BJ (cell line): Measurements from ENCODE around the gene SMIM41. TPM values are rescaled to one million over a fixed set of nuclear protein-coding genes. Genes with fewer than 3 reads are reported as not detected.
A peak's percentile ranks its signal among the peaks of the same experiment; 100 is the strongest.

ENCODE experiments used
- CTCF ChIA-PET: fragments of 350-600 bp; formaldehyde crosslinking; extraction: SDS; loops from one replicate; lab custom pipeline; 2021; ENCODE audit warnings: antibody characterized with exemption, inconsistent platforms; lab: Yijun Ruan, JAX
- POLR2A ChIA-PET: fragments of 300-600 bp; sonication (Branson Sonifier 250); formaldehyde crosslinking; extraction: SDS; loops from one replicate; lab custom pipeline; 2021; ENCODE audit warnings: antibody characterized with exemption; lab: Charles Lee
- DNase-seq: peaks from one replicate; pipeline ENCODE4 v3.0.0-alpha.2; 2011; ENCODE audit warnings: low read depth
- H3K27me3 ChIP-seq: 2 replicates; pipeline ENCODE4 v1.6.0; 2011; ENCODE audit warnings: low read length; ENCODE audit not compliant: control insufficient read depth, insufficient read depth
- H3K36me3 ChIP-seq: 2 replicates; pipeline ENCODE4 v1.5.1; 2011; ENCODE audit warnings: low read length; ENCODE audit not compliant: control insufficient read depth, insufficient read depth
- H3K4me3 ChIP-seq: 2 replicates; pipeline ENCODE4 v1.5.1; 2011; ENCODE audit warnings: low read depth, mild to moderate bottlenecking, control low read depth, low read length
- CTCF ChIP-seq: IDR thresholded peaks from 2 replicates; pipeline ENCODE4 v1.5.1; 2011; ENCODE audit warnings: low read depth, mild to moderate bottlenecking, control low read depth, inconsistent platforms, low read length, moderate library complexity; ENCODE audit not compliant: insufficient read depth
- polyA plus RNA-seq: library from polyadenylated mRNA; depleted of rRNA; stranded (reverse); fragments of >200 nt; gene quantifications from 2 replicates; pipeline ENCODE4 v1.2.3, GENCODE V29; 2011

Gene SMIM41
- polyA plus RNA-seq, 1 experiment, result not detected

GRCh38 chr12:52149182-52149641 lies 69.7 kb downstream of the SMIM41 start:
- Histone ChIP-seq H3K4me3 (no peak overlapping the region), H3K27me3 (no peaks in the 10 kb centered on the region), H3K36me3 (no peaks in the 10 kb centered on the region)
- TF ChIP-seq CTCF, result no peak
- CTCF ChIA-PET, result interaction anchor here (0.8 to 3.7 kb wide), 10 partner anchors 8 to 735 kb away, joined by 3 to 12 read pairs (median 3); no protein-coding TSS in a partner anchor
- POLR2A ChIA-PET, result no interaction called here
- no peak for DNase-seq

DNA sequence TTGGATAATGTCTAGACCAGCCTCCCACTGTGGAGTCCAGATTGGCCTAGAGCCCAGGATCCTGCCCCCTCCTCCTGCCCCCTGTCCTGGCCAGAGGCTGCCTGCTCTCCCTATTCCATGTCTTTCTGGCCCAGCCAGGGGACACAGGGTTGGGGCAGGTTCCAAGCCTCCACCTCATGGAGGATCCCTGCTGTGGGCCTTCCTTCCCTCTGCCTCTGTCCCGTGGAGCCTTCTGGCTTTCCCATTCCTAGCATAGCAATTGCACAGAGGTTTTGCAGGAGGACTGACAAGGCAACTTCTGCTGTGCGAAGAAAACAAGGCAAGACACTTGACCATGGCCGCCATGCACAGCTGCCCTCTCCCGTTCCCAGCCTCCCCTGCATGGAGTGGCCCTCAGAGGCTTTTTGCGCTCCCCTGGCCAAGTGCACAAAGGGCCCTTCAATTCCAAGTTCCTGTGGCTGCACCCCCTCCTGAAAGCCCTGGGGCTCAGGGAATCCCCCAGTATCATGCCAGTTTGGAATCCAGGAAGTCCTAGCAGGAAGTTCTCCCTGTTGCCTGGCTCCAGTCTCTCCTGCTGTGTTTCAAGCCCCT lies 70.2 kb downstream of the SMIM41 start:
- ChIA-PET CTCF (interaction anchor here (1.1 to 2.6 kb wide), 7 partner anchors 7 to 735 kb away, joined by 3 to 19 read pairs (median 4); no protein-coding TSS in a partner anchor), POLR2A (no interaction called here)
- Histone ChIP-seq H3K4me3 (no peak overlapping the region), H3K36me3 (no peaks in the 10 kb centered on the region), H3K27me3 (no peaks in the 10 kb centered on the region)
- no peak for TF ChIP-seq CTCF
- no peak for DNase-seq

- TF ChIP-seq CTCF, result no peak
- Histone ChIP-seq H3K36me3 (no peaks in the 10 kb centered on the region), H3K4me3 (no peak overlapping the region), H3K27me3 (no peaks in the 10 kb centered on the region)
- POLR2A ChIA-PET, result no interaction called here
- DNase-seq, result no peak
- CTCF ChIA-PET, result interaction anchor here (0.7 to 2.6 kb wide), 7 partner anchors 68 to 728 kb away, joined by 3 to 19 read pairs (median 4); no protein-coding TSS in a partner anchor
These were observed 71.8 kb downstream of the SMIM41 start for GRCh38 chr12:52151153-52151836.

DNA sequence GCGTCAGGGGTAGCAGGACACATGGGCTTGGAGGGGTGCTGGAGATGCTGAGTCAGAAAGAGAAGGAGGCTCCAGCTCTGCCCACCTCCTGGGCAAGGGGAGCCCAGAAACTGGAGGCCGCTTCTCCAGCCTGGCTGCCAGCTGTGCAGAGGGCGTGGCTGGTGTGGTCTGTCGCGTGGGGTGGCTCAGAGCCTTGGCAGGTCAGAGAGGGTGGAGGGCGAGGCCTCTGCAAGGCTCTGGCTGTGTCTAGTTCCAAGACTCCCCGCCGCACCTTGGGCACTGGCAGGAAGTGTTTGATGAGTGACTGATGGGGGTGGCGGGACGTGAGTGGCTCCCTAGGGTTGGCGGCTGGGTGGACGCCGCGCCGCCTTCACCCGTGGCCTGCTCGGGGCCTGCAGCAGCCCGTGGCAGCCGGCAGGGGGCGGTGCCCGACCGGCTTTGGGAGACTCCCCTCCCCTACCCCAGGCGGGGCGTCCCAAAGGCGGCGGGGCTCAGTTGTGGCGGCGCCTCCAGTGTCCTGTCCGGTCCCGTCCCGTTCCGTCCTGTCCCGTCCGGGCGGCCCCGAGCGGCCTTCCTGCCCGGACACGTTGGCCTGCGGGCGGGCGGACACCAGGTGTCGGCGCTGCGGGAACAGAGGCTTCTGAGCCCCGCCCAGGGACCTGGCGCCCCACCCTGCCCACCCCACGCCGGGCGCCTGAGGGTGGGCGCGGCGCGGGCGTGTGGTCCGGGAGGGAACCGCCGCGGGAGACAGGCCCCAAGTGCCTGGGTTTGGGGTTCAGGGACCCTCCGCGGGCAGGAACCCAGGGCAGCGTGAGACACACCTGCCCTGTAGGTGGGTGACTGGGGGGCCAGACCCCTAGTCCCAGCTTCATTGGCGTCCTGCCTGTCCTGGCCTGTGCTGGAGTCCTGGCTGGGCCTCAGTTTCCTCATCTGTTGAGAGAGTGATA lies 72.6 kb downstream of the SMIM41 start:
- no peaks in the 10 kb centered on the region for H3K36me3 ChIP-seq
- TF ChIP-seq CTCF, result peak; percentile 72
- H3K27me3 ChIP-seq, result no peaks in the 10 kb centered on the region
- DNase-seq, result no peak
- peak overlapping the region; percentile 37 for H3K4me3 ChIP-seq
- ChIA-PET CTCF (interaction anchor here (0.6 to 2.6 kb wide), 11 partner anchors 10 to 1032 kb away, joined by 3 to 19 read pairs (median 3); no protein-coding TSS in a partner anchor), POLR2A (no interaction called here)
